SKM-1 treated with dmso at 0.1 percent for 144 hours (cell line): Measurements from ENCODE around the gene RNU6-9.
"Not testable (repeated sequence)": the region's sequence is repeated elsewhere in the genome, so short reads cannot be mapped to it uniquely, and the experiment has no call there.

Experiments
- DNase-seq: peaks from one replicate; lab custom pipeline; 2025; ENCODE audit not compliant: unreplicated experiment; lab: John Stamatoyannopoulos, UW

RNU6-9 gene

GRCh38 chr19:892894-893689, at the start of gene RNU6-9, which contains the start of gene MED16:
TSS of gene RNU6-9 (plus strand) at chr19:893484.
TSS of gene MED16 (minus strand) at chr19:893187. CDS start at chr19:891131, 2,056 bp downstream.
- DNase-seq = peak; percentile 90

- DNase-seq = peak; percentile 63
Observed at GRCh38 chr19:843836-844545, 49.3 kb upstream of the RNU6-9 start.

DNA sequence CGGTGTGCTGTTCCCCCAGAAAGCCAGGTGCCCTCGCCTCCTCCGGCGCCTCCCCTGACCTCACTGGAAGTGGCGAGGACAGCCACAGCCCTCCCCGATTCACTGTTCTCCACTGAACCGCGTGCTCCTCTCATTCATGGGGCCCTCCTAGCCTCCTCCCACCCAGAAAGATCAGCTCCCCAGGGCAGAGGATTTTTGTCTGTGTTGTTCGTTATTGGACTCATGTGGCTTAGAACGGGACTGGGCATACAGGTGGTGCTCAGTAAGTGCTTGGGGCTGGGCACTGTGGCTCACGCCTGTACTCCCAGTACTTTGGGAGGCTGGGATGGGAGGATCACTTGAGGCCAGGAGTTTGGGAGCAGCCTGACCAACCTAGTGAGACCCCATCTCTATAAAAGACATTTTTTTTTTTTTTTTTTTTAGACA, 48.7 kb upstream of the RNU6-9 start:
- peak; percentile 63 for DNase-seq

DNA sequence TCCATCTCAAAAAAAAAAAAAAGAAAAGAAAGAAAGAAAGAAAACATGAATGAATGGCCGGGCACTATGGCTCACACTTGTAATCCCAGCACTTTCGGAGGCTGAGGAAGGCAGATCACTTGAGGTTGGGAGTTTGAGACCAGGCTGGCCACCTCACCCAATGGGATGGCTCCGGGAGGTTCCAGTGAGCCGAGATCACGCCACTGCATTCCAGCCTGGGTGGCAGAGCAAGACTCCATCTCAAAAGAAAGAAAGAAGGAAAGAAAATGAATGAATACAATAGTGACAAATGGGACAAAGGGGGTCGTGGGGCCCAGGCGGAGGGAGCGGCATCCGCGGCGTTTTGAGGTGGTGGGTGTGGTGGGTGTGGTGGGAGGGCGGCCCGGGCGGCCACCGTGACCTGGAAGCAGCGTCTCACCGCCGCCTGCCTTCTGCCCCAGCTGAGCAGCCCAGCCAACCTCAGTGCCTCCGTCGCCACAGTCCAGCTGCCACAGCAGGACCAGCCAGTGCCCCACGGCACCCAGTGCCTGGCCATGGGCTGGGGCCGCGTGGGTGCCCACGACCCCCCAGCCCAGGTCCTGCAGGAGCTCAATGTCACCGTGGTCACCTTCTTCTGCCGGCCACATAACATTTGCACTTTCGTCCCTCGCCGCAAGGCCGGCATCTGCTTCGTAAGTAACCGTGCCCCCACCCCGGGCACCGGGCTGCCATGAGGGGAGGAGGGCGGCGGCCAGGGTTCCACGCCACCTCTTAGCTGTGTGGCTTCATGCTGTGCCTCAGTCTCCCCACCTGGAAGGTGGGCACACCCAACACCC, 47.4 kb upstream of the RNU6-9 start:
- DNase-seq = no peak

DNA sequence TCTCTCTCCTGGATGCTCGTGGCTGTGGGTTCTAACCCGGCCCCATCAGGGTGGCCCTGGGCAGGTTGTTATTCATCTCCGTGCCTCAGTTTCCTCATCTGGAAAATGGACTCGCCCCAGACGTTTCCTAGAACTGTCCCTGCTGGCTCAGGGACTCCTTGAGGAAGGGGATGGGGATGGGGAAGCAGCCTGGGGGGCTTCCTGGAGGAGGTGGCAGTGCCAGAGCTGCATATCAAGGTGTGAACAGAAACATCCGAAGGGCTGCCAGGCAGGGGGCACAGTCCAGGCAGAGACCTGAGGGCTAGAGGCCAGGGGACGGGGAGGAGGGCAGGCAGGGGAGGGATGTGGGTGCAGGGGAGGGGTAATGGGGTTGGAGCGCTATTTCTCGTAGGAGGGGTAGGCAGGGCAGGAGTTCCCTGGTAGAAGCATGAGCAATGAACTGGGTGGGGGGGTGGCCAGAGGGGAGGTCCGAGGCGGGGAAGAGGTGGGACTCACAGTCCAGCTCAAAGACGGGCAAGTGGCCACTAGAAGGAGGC, 44.8 kb upstream of the RNU6-9 start:
- DNase-seq = peak; percentile 69

GRCh38 chr19:849195-849594, 44.1 kb upstream of the RNU6-9 start:
- DNase-seq = not testable (repeated sequence)

DNA sequence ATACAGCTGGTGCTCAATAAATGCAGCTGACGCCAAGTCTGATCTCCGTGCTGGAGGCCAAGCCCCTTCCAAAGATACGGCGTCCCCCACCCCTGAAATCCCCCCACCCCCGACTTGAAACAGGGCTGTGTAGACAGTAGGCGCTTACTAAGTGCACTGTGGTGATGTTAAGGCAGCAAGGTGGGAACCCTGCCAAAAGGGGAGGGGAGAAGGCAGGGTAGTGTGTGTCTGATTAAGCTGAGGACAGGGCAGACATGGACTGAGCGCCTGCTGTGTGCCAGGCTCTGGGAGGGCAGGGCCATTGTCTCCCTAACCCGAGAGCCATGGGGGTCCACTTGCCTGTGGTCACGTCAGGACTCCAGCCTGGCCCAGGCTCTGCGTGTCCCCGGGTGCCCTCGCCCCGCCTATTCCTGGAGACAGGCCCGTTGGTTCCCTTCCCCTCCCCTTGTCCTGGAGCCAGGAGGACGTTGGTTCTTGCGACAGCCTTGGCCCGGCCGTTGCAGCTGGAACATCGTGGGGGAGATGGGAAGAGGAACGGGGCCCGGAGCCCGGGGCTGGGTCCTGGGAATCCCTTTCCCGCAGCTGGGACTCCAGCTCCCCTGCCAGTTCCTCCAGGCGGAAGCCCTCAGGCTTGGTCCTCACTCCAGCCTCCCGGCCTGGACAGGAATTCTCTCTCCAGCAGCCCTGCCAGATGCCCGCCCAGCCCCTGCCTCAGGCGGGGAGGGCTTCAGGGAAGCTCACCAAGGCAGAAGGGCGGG, 42.9 kb upstream of the RNU6-9 start:
- DNase-seq = peak; percentile 65

DNA sequence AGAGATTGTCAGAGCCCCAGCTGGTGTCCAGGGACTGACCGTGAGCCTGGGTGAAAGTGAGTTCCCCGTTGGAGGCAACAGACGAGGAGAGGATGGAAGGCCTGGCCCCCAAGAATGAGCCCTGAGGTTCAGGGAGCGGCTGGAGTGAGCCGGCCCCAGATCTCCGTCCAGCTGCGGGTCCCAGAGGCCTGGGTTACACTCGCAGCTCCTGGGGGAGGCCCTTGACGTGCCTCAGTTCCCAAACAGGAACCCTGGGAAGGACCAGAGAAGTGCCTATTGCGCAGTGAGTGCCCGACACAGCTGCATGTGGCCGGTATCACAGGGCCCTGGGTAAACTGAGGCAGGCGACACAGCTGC, 42.3 kb upstream of the RNU6-9 start:
- no peak for DNase-seq

DNA sequence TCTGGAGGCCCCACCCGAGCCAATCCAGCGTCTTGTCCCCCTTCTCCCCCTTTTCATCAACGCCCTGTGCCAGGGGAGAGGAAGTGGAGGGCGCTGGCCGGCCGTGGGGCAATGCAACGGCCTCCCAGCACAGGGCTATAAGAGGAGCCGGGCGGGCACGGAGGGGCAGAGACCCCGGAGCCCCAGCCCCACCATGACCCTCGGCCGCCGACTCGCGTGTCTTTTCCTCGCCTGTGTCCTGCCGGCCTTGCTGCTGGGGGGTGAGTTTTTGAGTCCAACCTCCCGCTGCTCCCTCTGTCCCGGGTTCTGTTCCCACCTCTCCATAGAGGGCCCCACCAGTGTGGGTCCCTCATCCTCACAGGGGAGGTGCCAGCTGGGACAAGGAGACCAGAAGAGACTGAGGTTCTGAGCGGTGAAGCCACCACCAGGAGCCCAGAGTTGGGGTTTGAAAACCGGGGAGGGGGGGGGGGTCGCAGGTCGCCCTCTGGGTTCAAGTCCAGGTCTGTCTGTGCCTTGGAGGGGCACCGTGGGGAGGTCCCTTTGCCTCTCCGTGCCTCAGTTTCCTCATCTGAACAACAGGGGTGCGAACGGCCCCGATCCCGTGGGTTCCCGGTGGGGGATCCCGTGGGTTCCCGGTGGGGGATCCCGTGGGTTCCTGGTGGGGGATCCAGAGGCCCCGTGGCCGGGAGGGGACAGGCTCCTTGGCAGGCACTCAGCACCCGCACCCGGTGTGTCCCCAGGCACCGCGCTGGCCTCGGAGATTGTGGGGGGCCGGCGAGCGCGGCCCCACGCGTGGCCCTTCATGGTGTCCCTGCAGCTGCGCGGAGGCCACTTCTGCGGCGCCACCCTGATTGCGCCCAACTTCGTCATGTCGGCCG, 40.9 kb upstream of the RNU6-9 start, which contains the start of gene ELANE:
Gene ELANE, plus strand, starts transcription at position 168 of the 878 bp plus-strand sequence. Its CDS starts 26 bp downstream, at position 194.
- peak; percentile 32 for DNase-seq

DNA sequence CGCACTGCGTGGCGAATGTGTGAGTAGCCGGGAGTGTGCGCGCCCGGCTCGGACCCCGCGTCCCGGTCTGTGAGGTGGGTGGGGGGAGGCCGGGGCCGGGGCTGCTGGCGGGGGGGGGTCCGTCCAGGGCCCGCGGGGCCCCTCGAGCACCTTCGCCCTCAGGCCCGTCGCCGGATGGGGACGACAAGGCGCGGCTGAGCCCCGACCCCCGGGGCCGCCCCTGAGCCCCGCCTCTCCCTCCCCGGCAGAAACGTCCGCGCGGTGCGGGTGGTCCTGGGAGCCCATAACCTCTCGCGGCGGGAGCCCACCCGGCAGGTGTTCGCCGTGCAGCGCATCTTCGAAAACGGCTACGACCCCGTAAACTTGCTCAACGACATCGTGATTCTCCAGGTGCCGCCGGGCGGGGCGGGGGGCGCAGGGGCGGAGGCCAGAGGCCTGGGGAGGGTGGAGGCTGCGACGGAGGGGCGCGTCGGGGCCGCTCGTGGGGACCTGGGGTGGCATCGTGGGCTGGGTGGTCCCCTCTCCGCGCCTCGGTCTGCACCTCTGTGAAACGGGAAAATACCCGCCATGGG, 40.2 kb upstream of the RNU6-9 start:
- no peak for DNase-seq

DNA sequence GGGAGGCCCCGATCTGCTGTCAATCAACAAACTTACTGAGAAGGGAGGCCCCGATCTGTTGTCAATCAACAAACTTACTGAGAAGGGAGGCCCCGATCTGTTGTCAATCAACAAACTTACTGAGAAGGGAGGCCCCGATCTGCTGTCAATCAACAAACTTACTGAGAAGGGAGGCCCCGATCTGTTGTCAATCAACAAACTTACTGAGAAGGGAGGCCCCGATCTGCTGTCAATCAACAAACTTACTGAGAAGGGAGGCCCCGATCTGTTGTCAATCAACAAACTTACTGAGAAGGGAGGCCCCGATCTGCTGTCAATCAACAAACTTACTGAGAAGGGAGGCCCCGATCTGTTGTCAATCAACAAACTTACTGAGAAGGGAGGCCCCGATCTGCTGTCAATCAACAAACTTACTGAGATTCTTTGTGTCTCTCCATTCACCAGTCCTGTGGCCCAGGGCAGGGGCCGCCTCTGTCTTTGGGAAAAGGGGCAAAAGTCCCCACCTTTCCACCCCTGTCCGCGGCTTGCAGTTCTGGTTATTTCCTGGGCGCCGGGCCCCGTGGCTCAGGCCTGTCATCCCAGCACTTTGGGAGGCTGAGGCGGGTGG, 39.6 kb upstream of the RNU6-9 start:
- not testable (repeated sequence) for DNase-seq

DNA sequence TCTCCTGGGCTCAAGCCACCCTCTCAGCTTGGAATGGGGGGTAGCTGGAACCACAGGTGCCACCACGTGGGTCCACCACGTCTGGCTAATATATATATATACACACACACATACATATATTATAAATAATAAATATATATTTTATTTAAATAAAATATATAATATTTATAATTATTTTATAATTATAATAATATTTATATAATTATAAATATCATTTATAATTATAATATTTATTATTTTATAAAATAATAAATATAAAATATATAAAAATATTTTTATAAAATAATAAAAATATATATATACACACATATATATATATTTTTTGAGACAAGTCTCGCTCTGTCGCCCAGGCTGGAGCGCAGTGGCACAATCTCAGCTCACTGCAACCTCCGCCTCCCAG, 38.7 kb upstream of the RNU6-9 start:
- DNase-seq = no peak

DNA sequence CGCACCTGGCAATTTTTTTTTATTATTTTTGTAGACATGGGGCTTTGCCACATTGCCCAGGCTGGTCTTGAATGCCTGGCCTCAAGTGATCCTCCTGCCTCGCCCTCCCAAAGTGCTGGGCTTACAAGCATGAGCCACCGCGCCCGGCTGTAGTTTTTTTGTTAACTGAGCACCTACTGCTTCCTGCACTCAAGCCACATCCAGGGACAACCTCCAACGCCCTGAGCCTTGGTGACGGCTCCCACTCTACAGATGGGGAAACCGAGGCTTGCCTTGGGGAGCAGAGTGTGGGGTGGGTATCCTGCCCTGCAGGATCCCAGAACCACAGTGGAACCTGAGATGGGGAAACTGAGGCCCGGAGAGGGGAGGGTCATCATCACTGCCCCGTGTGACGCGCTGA, 38.1 kb upstream of the RNU6-9 start:
- DNase-seq = no peak

- no peak for DNase-seq
Observed at GRCh38 chr19:855566-856120, 37.6 kb upstream of the RNU6-9 start.

- DNase-seq = no peak
Observed at GRCh38 chr19:858284-858683, 35.0 kb upstream of the RNU6-9 start.

DNA sequence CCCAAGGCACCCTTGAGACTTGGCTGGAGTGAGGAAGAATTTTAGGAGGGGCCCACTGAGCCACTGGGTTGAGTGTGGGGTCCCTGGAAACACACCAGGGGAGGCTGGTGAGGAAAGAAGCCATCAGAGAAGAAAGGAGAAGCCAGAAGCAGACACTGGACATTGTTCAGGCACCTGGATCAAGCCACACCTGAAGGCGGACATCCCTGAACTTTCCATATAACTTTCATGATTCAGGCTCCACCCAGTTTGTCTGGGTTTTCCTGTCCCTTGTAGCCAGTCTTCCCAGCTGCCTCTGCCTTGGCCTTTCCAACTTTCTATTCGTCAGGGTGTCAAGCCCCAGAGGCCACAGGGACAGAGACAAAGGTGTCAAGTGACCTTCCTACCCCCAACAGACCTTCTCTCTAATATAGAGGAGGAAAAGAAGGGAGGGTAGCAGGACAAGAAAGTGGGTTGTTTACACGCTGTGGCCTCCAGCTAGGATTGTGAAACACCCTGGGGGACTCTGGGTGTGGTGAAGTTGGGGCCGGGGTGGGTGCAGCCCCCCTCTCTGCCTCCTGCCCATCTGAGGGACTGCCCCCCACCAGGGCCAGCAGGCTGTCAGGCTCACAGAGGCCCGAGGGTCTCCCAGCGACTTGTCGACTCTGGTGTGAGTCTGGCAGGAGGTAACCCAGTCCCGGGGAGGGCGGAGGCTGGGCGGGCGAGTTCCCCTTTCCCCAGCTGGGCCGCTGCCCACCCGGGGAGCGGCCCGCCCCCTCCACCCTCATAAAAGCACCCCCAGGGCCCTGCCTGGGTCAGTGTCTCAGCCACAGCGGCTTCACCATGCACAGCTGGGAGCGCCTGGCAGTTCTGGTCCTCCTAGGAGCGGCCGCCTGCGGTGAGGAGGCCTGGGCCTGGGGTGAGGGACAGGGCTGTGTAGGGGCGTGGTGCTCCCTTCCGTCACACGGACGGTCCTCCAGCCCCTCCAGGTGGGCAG, 34.1 kb upstream of the RNU6-9 start, which contains the start of gene CFD:
Gene CFD, plus strand, starts transcription at position 797 of the 976 bp plus-strand sequence. Its CDS starts 26 bp downstream, at position 823.
- peak; percentile 52 for DNase-seq

DNA sequence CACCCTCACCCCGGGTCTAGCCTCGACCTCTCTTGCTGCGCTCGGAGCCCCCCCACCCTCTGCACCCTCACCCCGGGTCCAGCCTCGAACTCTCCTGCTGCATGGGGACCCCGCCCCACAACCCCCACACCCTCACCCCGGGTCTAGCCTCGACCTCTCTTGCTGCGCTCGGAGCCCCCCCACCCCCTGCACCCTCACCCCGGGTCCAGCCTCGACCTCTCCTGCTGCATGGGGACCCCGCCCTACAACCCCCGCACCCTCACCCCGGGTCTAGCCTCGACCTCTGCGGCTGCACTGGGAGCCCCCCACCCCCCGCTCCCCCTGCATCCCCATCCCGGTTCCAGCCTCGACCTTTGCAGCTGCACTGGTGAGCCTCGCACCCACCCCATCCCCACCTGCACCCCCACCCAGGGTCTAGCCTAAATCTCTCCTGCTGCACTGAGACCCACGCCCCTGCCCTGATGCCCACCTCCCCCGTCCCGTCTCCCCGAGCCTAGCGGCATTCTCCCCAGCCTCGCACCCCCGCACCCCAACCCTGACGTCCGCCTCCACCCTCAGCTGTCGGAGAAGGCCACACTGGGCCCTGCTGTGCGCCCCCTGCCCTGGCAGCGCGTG, 32.0 kb upstream of the RNU6-9 start:
- DNase-seq = no peak
